HepG2 (cell line): ENCODE data around the gene ATOSB. TPM values are rescaled to one million over a fixed set of nuclear protein-coding genes. Genes with fewer than 3 reads are reported as not detected.

Experiments
- ESRRA ChIP-seq: sonication (generic); formaldehyde crosslinking; IDR thresholded peaks from 2 replicates; pipeline ENCODE4 v1.5.1; 2020; ENCODE audit warnings: mild to moderate bottlenecking, low read depth, missing genetic modification reagents
- JUND ChIP-seq: sonication (generic); formaldehyde crosslinking; IDR thresholded peaks from 2 replicates; pipeline ENCODE4 v1.8.0; 2022; ENCODE audit warnings: mild to moderate bottlenecking, missing genetic modification reagents
- KLF6 ChIP-seq: IDR thresholded peaks from 2 replicates; pipeline ENCODE4 v1.8.0; 2016; ENCODE audit warnings: missing biosample characterization, missing genetic modification reagents
- NKX3-1 ChIP-seq: sonication (generic); formaldehyde crosslinking; IDR thresholded peaks from 2 replicates; pipeline ENCODE4 v1.5.0; 2020; ENCODE audit warnings: missing genetic modification reagents
- PAWR ChIP-seq: sonication (generic); formaldehyde crosslinking; IDR thresholded peaks from 2 replicates; pipeline ENCODE4 v1.4.0; 2020; ENCODE audit warnings: missing genetic modification reagents, mild to moderate bottlenecking, borderline replicate concordance
- PHF21A ChIP-seq: sonication (generic); formaldehyde crosslinking; IDR thresholded peaks from 2 replicates; pipeline ENCODE4 v1.5.0; 2020; ENCODE audit warnings: mild to moderate bottlenecking, missing genetic modification reagents
- POGZ ChIP-seq: sonication (generic); formaldehyde crosslinking; IDR thresholded peaks from 2 replicates; pipeline ENCODE4 v1.4.0; 2020; ENCODE audit warnings: mild to moderate bottlenecking, missing genetic modification reagents
- SKI ChIP-seq: fragments of 450-650 bp; IDR thresholded peaks from one replicate; pipeline ENCODE4 v1.6.1; 2018; ENCODE audit warnings: mild to moderate bottlenecking; ENCODE audit not compliant: partially characterized antibody
- TBX2 ChIP-seq: sonication (generic); formaldehyde crosslinking; IDR thresholded peaks from 2 replicates; pipeline ENCODE4 v1.5.0; 2020; ENCODE audit warnings: missing genetic modification reagents, mild to moderate bottlenecking, borderline replicate concordance
- YY1 ChIP-seq: IDR thresholded peaks from 2 replicates; pipeline ENCODE4 v1.6.1; 2011; ENCODE audit warnings: low read length, low read depth, moderate library complexity, mild to moderate bottlenecking; ENCODE audit not compliant: insufficient read depth, insufficient replicate concordance
- ZNF567 ChIP-seq: sonication (generic); formaldehyde crosslinking; IDR thresholded peaks from 2 replicates; pipeline ENCODE4 v1.8.1; 2023; ENCODE audit warnings: mild to moderate bottlenecking, missing genetic modification reagents, borderline replicate concordance
- ZNF629 ChIP-seq: sonication (generic); formaldehyde crosslinking; conservative IDR thresholded peaks from 2 replicates; pipeline ENCODE4 v1.5.0; 2020; ENCODE audit warnings: missing genetic modification reagents
- ZNF816 ChIP-seq: sonication (generic); formaldehyde crosslinking; IDR thresholded peaks from 2 replicates; pipeline ENCODE4 v1.8.0; 2022; ENCODE audit warnings: missing genetic modification reagents, mild to moderate bottlenecking, borderline replicate concordance
- polyA plus RNA-seq, 8 experiments: library from polyadenylated mRNA; depleted of rRNA in 3 of 8; stranded (reverse) in 7 of 8; unstranded in 1 of 8; fragments of >200 nt; fragmentation: Illumina TruSeq in 4 of 8; extraction: Trizol in 4 of 8; gene quantifications; 2 replicates each; pipeline versions ENCODE4 v1.2.1 to v1.2.3, GENCODE V29; 2011 to 2016; ENCODE audit warnings: low read depth in 4 of 8, missing spikeins in 1 of 8, mixed read lengths in 1 of 8; ENCODE audit not compliant: insufficient read depth in 1 of 8
- total RNA-seq, 5 experiments: library from RNA; depleted of rRNA; stranded (reverse); fragments of >200 nt; fragmentation: Illumina TruSeq; extraction: Trizol; gene quantifications; 2 replicates each; pipeline ENCODE4 v1.2.3, GENCODE V29; 2016; ENCODE audit warnings: low read depth in 1 of 5
- TF ChIP-seq, protein P1 (sequence below): sonication (generic); formaldehyde crosslinking; IDR thresholded peaks from 2 replicates; pipeline ENCODE4 v1.5.0; 2020; ENCODE audit warnings: missing genetic modification reagents
- TF ChIP-seq, protein P2 (sequence below): sonication (generic); formaldehyde crosslinking; IDR thresholded peaks from 2 replicates; pipeline ENCODE4 v1.5.0; 2020; ENCODE audit warnings: missing genetic modification reagents, mild to moderate bottlenecking, borderline replicate concordance
- TF ChIP-seq, protein P3 (sequence below): sonication (generic); formaldehyde crosslinking; IDR thresholded peaks from 2 replicates; pipeline ENCODE4 v1.8.0; 2022; ENCODE audit warnings: mild to moderate bottlenecking, missing genetic modification reagents, borderline replicate concordance
- TF ChIP-seq, protein P4 (sequence below): sonication (generic); formaldehyde crosslinking; IDR thresholded peaks from 2 replicates; pipeline ENCODE4 v1.4.0; 2020; ENCODE audit warnings: missing genetic modification reagents, borderline replicate concordance
- TF ChIP-seq, protein P5 (sequence below): sonication (generic); formaldehyde crosslinking; IDR thresholded peaks from 2 replicates; pipeline ENCODE4 v1.4.0; 2020; ENCODE audit warnings: mild to moderate bottlenecking, missing genetic modification reagents
- TF ChIP-seq, protein P6 (sequence below): sonication (generic); formaldehyde crosslinking; IDR thresholded peaks from 2 replicates; pipeline ENCODE4 v1.8.1; 2023; ENCODE audit warnings: missing genetic modification reagents, mild to moderate bottlenecking, borderline replicate concordance

Gene ATOSB
- total and polyA plus RNA-seq, 2 of the 13 experiments (the other 11 are each of a cell fraction or from before 2014, with no cell fraction given): 1.9 to 6.4 TPM

DNA sequence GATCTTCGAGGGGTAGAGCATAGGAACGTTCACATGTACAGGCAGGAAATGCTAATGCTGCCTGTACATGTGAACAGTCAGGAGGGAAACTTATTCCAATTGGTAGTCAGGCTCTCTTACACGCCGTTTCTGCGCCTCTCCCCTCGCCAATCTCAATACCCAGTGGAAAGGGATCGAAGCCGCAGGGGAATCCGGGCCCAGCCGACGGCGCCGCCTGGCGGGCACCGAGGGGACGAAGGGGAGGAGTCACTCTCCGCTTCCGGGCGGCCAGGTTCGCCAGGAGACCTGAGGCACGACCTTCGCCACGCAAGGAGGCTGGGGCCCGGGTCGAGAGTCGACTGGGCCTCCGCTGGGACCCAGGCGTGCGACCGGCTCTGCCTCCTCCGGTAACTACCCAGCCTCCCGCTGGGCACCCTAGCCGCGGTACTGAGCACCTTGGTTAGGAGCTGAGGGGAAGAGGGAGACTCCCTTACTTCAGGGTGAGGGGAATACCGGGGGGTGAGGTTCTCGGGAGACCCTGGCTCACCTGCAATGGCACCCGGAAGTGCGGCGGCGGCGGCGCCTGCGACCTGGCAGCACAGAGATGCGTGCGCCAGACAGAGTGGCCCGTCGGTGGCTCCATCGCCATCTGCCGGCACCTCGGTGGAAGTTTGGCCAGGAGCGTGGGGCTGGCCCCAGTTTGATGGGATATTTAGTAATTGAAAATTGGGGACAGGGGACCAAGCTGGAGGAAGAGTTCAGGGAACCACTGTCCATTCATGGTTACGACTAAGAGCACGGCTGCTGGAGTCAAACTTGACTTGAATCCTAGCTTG lies 19.4 kb downstream of the ATOSB start, which contains the start of gene PIGO (continued):
- TF ChIP-seq PAWR (CRISPR knock-in tag): 0 out of 2 replicates have a peak, but pooled peaks have one; percentile 71
- peak; percentile 89 for TF ChIP-seq PHF21A (CRISPR knock-in tag)
- TF ChIP-seq, protein P1, sequence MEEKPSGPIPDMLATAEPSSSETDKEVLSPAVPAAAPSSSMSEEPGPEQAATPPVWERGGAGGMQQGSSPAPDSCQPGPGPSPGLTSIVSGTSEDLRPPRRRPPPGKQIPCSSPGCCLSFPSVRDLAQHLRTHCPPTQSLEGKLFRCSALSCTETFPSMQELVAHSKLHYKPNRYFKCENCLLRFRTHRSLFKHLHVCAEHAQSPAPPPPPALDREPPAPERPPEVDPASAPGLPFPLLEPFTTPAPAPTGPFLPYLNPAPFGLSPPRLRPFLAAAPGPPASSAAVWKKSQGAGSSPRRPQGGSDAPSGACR (CRISPR knock-in tag): peak; percentile 90; the same call in 1 of the 2 replicates
- peak; percentile 83 for TF ChIP-seq SKI
- TF ChIP-seq, protein P2, sequence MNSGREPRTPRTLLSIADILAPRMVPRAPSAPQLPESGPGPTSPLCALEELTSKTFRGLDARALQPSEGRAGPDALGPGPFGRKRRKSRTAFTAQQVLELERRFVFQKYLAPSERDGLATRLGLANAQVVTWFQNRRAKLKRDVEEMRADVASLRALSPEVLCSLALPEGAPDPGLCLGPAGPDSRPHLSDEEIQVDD (CRISPR knock-in tag): peak; percentile 80; the same call in 1 of the 2 replicates
- TF ChIP-seq POGZ (CRISPR knock-in tag): peak; percentile 86
- TF ChIP-seq ZNF816: peak; percentile 94
- peak; percentile 59; the same call in 1 of the 2 replicates for TF ChIP-seq KLF6 (CRISPR knock-in tag)
- TF ChIP-seq TBX2 (CRISPR knock-in tag): peak; percentile 91
- TF ChIP-seq, protein P3, sequence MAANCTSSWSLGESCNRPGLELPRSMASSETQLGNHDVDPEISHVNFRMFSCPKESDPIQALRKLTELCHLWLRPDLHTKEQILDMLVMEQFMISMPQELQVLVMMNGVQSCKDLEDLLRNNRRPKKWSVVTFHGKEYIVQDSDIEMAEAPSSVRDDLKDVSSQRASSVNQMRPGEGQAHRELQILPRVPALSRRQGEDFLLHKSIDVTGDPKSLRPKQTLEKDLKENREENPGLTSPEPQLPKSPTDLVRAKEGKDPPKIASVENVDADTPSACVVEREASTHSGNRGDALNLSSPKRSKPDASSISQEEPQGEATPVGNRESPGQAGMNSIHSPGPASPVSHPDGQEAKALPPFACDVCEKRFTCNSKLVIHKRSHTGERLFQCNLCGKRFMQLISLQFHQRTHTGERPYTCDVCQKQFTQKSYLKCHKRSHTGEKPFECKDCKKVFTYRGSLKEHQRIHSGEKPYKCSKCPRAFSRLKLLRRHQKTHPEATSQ (CRISPR knock-in tag): 0 out of 2 replicates have a peak, but pooled peaks have one; percentile 41
- TF ChIP-seq YY1: peak; percentile 85
- TF ChIP-seq ZNF629 (CRISPR knock-in tag): no peak; the same call in 1 of the 2 replicates
- no peak for TF ChIP-seq JUND (CRISPR knock-in tag)
- TF ChIP-seq, protein P4, sequence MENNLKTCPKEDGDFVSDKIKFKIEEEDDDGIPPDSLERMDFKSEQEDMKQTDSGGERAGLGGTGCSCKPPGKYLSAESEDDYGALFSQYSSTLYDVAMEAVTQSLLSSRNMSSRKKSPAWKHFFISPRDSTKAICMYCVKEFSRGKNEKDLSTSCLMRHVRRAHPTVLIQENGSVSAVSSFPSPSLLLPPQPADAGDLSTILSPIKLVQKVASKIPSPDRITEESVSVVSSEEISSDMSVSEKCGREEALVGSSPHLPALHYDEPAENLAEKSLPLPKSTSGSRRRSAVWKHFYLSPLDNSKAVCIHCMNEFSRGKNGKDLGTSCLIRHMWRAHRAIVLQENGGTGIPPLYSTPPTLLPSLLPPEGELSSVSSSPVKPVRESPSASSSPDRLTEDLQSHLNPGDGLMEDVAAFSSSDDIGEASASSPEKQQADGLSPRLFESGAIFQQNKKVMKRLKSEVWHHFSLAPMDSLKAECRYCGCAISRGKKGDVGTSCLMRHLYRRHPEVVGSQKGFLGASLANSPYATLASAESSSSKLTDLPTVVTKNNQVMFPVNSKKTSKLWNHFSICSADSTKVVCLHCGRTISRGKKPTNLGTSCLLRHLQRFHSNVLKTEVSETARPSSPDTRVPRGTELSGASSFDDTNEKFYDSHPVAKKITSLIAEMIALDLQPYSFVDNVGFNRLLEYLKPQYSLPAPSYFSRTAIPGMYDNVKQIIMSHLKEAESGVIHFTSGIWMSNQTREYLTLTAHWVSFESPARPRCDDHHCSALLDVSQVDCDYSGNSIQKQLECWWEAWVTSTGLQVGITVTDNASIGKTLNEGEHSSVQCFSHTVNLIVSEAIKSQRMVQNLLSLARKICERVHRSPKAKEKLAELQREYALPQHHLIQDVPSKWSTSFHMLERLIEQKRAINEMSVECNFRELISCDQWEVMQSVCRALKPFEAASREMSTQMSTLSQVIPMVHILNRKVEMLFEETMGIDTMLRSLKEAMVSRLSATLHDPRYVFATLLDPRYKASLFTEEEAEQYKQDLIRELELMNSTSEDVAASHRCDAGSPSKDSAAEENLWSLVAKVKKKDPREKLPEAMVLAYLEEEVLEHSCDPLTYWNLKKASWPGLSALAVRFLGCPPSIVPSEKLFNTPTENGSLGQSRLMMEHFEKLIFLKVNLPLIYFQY (CRISPR knock-in tag): peak; percentile 84
- TF ChIP-seq NKX3-1: peak; percentile 15; the same call in 1 of the 2 replicates
- 0 out of 2 replicates have a peak, but pooled peaks have one; percentile 10 for TF ChIP-seq ZNF567 (CRISPR knock-in tag)
- TF ChIP-seq, protein P5, sequence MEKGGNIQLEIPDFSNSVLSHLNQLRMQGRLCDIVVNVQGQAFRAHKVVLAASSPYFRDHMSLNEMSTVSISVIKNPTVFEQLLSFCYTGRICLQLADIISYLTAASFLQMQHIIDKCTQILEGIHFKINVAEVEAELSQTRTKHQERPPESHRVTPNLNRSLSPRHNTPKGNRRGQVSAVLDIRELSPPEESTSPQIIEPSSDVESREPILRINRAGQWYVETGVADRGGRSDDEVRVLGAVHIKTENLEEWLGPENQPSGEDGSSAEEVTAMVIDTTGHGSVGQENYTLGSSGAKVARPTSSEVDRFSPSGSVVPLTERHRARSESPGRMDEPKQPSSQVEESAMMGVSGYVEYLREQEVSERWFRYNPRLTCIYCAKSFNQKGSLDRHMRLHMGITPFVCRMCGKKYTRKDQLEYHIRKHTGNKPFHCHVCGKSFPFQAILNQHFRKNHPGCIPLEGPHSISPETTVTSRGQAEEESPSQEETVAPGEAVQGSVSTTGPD (CRISPR knock-in tag): 0 out of 2 replicates have a peak, but pooled peaks have one; percentile 15
- peak; percentile 96 for TF ChIP-seq ESRRA (CRISPR knock-in tag)
- TF ChIP-seq, protein P6, sequence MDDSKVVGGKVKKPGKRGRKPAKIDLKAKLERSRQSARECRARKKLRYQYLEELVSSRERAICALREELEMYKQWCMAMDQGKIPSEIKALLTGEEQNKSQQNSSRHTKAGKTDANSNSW (CRISPR knock-in tag): peak; percentile 55; the same call in 1 of the 2 replicates
